PC-3 (cell line): ENCODE results near the gene PEX10. TPM values are rescaled to one million over a fixed set of nuclear protein-coding genes. Genes with fewer than 3 reads are reported as not detected.

Experiments used
- ATAC-seq: fragments of 200-7000 bp; cut with Tn5 transposase; 2 replicates; pipeline ENCODE4 v1.9.1; 2020; ENCODE audit warnings: mild to moderate bottlenecking, moderate library complexity
- BruUV-seq: library from RNA; stranded (reverse); fragments of 400-500 nt; replicated peaks from 2 replicates; lab custom pipeline; 2021; lab: Mats Ljungman, UMichigan
- CTCF ChIA-PET: fragments of 300-600 bp; sonication (Branson Sonifier 250); formaldehyde crosslinking; loops from one replicate; lab custom pipeline; 2022; ENCODE audit warnings: antibody characterized with exemption; lab: Charles Lee
- POLR2A ChIA-PET: fragments of 300-600 bp; sonication (Branson Sonifier 250); formaldehyde crosslinking; loops from one replicate; lab custom pipeline; 2022; ENCODE audit warnings: antibody characterized with exemption; ENCODE audit not compliant: unreplicated experiment; lab: Charles Lee
- DNase-seq: peaks from one replicate; pipeline ENCODE4 v3.0.0-alpha.2; 2015
- H2AFZ ChIP-seq: fragments of 300-600 bp; sonication (generic); 2 replicates; pipeline ENCODE4 v1.6.0; 2016; ENCODE audit warnings: antibody characterized with exemption, low read length
- H3F3A ChIP-seq: fragments of 300-600 bp; sonication (generic); one replicate; pipeline ENCODE4 v1.6.0; 2017; ENCODE audit warnings: antibody characterized with exemption, low read length, control low read depth, mild to moderate bottlenecking; ENCODE audit not compliant: unreplicated experiment
- H3K27ac ChIP-seq: fragments of 300-600 bp; sonication (generic); 2 replicates; pipeline ENCODE4 v1.5.1; 2016; ENCODE audit warnings: mild to moderate bottlenecking, low read length
- H3K27me3 ChIP-seq: fragments of 300-600 bp; sonication (generic); 2 replicates; pipeline ENCODE4 v1.6.1; 2016; ENCODE audit warnings: low read length, mixed read lengths
- H3K36me3 ChIP-seq: fragments of 300-600 bp; sonication (generic); 2 replicates; pipeline ENCODE4 v1.6.1; 2016; ENCODE audit warnings: low read depth, mixed run types, low read length, mixed read lengths
- H3K4me1 ChIP-seq: fragments of 300-600 bp; sonication (generic); 2 replicates; pipeline ENCODE4 v1.5.1; 2016; ENCODE audit warnings: low read length; ENCODE audit not compliant: insufficient read depth
- H3K4me2 ChIP-seq: fragments of 300-600 bp; sonication (generic); 2 replicates; pipeline ENCODE4 v1.6.0; 2016; ENCODE audit warnings: low read length
- H3K4me3 ChIP-seq: fragments of 300-600 bp; sonication (generic); 2 replicates; pipeline ENCODE4 v1.5.1; 2016; ENCODE audit warnings: mild to moderate bottlenecking, low read length, mixed read lengths
- H3K79me2 ChIP-seq: fragments of 300-600 bp; sonication (generic); 2 replicates; pipeline ENCODE4 v1.6.1; 2017; ENCODE audit warnings: low read length, mixed read lengths
- H3K9ac ChIP-seq: fragments of 300-600 bp; sonication (generic); 2 replicates; pipeline ENCODE4 v1.6.0; 2016; ENCODE audit warnings: mild to moderate bottlenecking, low read length
- H3K9me2 ChIP-seq: fragments of 300-600 bp; sonication (generic); replicated peaks from 2 replicates; pipeline ENCODE4 v1.6.1; 2016; ENCODE audit warnings: mixed run types, low read length, mixed read lengths
- H3K9me3 ChIP-seq: fragments of 300-600 bp; sonication (generic); 2 replicates; pipeline ENCODE4 v1.6.1; 2016; ENCODE audit warnings: low read length, mixed read lengths
- H4K20me1 ChIP-seq: fragments of 300-600 bp; sonication (generic); 2 replicates; pipeline ENCODE4 v1.6.1; 2016; ENCODE audit warnings: low read length, mixed read lengths
- EZH2 ChIP-seq: fragments of 300-600 bp; sonication (generic); IDR thresholded peaks from one replicate; pipeline ENCODE4 v1.6.1; 2017; ENCODE audit warnings: antibody characterized with exemption, mild to moderate bottlenecking, low read length; ENCODE audit not compliant: unreplicated experiment
- EZH2phosphoT487 ChIP-seq: fragments of 300-600 bp; sonication (generic); IDR thresholded peaks from 2 replicates; pipeline ENCODE4 v1.6.1; 2018; ENCODE audit warnings: mild to moderate bottlenecking, antibody characterized with exemption, low read length, borderline replicate concordance
- intact Hi-C: fragments of 100-400 bp; cut with micrococcal nuclease; formaldehyde crosslinking; loops from 2 replicates; pipeline ENCODE4 v1.9.0; 2023
- total RNA-seq: library from RNA; depleted of rRNA; stranded (reverse); fragments of >200 nt; gene quantifications from 2 replicates; pipeline ENCODE4 v1.2.3, GENCODE V29; 2014
- TF ChIP-seq, protein P1 (sequence below): fragments of 300-600 bp; sonication (generic); conservative IDR thresholded peaks from 2 replicates; pipeline ENCODE4 v1.5.1; 2017; ENCODE audit warnings: antibody characterized with exemption, low read depth, mild to moderate bottlenecking, low read length

The PEX10 gene
- total RNA-seq, 1 experiment from 2014 or later = 100 TPM

DNA sequence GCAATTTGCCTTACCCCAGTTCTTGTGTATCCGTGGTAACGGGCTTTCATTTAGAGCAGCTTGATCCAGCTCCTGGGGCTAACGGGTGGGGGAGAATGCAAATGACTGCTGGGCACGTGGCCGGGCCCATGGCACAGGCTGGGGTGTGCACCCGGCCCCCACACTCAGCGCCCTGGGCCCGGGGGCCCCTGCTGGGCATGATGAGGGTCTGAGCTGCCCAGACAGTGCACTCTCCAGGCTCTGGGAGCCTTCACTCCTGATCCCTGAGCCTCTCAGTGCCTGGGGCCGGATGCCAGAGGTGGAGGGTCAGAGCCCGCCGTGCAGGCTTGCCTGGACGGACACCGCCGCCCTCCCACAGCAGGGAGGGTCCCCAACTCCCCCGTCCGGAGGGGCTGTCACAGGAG, 20.1 kb upstream of the PEX10 start:
- Histone ChIP-seq H3F3A (no peaks in the 10 kb centered on the region), H3K9me2 (no peaks in the 10 kb centered on the region), H3K4me1 (no peaks in the 10 kb centered on the region), H2AFZ (no peak overlapping the region), H3K9ac (no peak overlapping the region), H3K27me3 (peaks cover 19% of the 10 kb centered on the region), H3K9me3 (no peaks in the 10 kb centered on the region), H3K36me3 (no peaks in the 10 kb centered on the region), H3K4me2 (no peak overlapping the region), H3K79me2 (no peaks in the 10 kb centered on the region), H4K20me1 (no peaks in the 10 kb centered on the region), H3K4me3 (no peak overlapping the region), H3K27ac (no peak overlapping the region)
- ATAC-seq (no peak), DNase-seq (no peak)
- TF ChIP-seq EZH2phosphoT487 = no peak
- TF ChIP-seq, protein P1, sequence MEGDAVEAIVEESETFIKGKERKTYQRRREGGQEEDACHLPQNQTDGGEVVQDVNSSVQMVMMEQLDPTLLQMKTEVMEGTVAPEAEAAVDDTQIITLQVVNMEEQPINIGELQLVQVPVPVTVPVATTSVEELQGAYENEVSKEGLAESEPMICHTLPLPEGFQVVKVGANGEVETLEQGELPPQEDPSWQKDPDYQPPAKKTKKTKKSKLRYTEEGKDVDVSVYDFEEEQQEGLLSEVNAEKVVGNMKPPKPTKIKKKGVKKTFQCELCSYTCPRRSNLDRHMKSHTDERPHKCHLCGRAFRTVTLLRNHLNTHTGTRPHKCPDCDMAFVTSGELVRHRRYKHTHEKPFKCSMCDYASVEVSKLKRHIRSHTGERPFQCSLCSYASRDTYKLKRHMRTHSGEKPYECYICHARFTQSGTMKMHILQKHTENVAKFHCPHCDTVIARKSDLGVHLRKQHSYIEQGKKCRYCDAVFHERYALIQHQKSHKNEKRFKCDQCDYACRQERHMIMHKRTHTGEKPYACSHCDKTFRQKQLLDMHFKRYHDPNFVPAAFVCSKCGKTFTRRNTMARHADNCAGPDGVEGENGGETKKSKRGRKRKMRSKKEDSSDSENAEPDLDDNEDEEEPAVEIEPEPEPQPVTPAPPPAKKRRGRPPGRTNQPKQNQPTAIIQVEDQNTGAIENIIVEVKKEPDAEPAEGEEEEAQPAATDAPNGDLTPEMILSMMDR = no peak
- no TSS peak for BruUV-seq
- ChIA-PET CTCF (no interaction called here), POLR2A (no interaction called here)
- intact Hi-C loops = no loop called here

DNA sequence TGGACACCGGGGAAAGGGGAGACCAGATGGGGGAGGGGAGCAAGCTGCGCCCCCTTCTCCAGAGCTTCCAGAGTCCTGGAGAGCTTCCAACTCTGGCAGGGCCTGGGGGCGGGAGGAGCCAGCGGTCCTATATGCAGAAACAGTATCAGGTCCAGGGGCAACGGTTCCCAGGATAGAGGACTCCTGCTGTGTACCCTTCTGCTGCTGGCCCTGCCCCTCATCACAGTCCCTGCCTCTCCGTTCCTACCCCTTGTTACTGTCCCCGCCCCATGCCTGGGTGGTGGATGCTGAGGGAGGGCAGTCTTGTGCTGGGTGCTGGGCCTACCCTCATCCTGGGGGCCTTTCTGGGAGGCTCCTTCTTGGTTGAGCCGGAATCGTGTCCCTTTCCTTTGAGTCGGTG, 19.2 kb upstream of the PEX10 start:
- Histone ChIP-seq H3F3A (no peaks in the 10 kb centered on the region), H4K20me1 (no peaks in the 10 kb centered on the region), H3K4me2 (no peak overlapping the region), H3K9ac (no peak overlapping the region), H3K36me3 (no peaks in the 10 kb centered on the region), H3K4me1 (no peaks in the 10 kb centered on the region), H3K9me2 (no peaks in the 10 kb centered on the region), H2AFZ (no peak overlapping the region), H3K27me3 (peaks cover 19% of the 10 kb centered on the region), H3K4me3 (no peak overlapping the region), H3K9me3 (no peaks in the 10 kb centered on the region), H3K27ac (no peak overlapping the region), H3K79me2 (no peaks in the 10 kb centered on the region)
- ChIA-PET CTCF (interaction anchor here (0.6 kb wide), 1 partner anchor 40 kb away, joined by 3 read pairs; the partner anchor contains the start of genes MORN1 and RER1), POLR2A (no interaction called here)
- BruUV-seq = no TSS peak
- ATAC-seq (no peak), DNase-seq (no peak)
- no peak for TF ChIP-seq EZH2
- no peak for TF ChIP-seq EZH2phosphoT487
- TF ChIP-seq, protein P1 = no peak
- intact Hi-C loops = no loop called here

DNA sequence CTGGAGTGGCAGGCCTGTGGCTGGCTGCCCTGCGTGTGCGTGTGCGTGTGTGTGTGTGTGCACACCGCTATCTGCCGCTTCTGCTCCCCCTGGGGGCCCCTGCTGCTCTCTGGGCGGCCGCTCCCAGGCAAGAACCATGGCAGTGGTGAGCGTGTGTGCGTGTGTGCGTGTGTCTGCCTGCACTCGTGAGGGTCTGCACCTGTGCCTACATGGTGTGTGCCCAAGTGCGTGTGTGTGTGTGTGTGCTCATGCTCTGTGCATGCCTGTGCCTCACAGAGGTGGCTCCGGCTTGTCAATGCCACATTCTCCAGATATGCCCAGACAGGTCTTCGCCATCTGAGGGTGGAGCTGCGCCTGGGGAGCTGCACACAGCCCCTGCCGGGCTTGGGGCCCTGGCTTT, 18.7 kb upstream of the PEX10 start:
- no peak overlapping the region for H3K4me2 ChIP-seq
- no peaks in the 10 kb centered on the region for H3K36me3 ChIP-seq
- intact Hi-C loops = no loop called here
- no TSS peak for BruUV-seq
- H3K9me3 ChIP-seq = no peaks in the 10 kb centered on the region
- ATAC-seq (no peak), DNase-seq (no peak)
- H3K27me3 ChIP-seq = peaks cover 19% of the 10 kb centered on the region
- no peak overlapping the region for H2AFZ ChIP-seq
- no peaks in the 10 kb centered on the region for H3K79me2 ChIP-seq
- no peaks in the 10 kb centered on the region for H3K4me1 ChIP-seq
- no peak overlapping the region for H3K4me3 ChIP-seq
- no peaks in the 10 kb centered on the region for H3K9me2 ChIP-seq
- ChIA-PET CTCF (interaction anchor here (0.6 kb wide), 1 partner anchor 39 kb away, joined by 3 read pairs; the partner anchor contains the start of genes MORN1 and RER1), POLR2A (no interaction called here)
- no peak overlapping the region for H3K9ac ChIP-seq
- no peak overlapping the region for H3K27ac ChIP-seq
- H4K20me1 ChIP-seq = no peaks in the 10 kb centered on the region
- no peak for TF ChIP-seq EZH2phosphoT487
- TF ChIP-seq, protein P1 = no peak
- no peak for TF ChIP-seq EZH2
- H3F3A ChIP-seq = no peaks in the 10 kb centered on the region
